Caco-2 (cell line): ENCODE results near the gene SPOCK1. TPM values are rescaled to one million over a fixed set of nuclear protein-coding genes. Genes with fewer than 3 reads are reported as not detected.

ENCODE experiments used
- BruUV-seq: library from RNA; stranded (reverse); fragments of 400-500 nt; replicated peaks from 2 replicates; lab custom pipeline; 2021; lab: Mats Ljungman, UMichigan
- CTCF ChIA-PET: fragments of 300-600 bp; sonication (Branson Sonifier 250); formaldehyde crosslinking; loops from one replicate; lab custom pipeline; 2022; ENCODE audit warnings: antibody characterized with exemption; lab: Charles Lee
- POLR2A ChIA-PET: fragments of 300-600 bp; sonication (Branson Sonifier 250); formaldehyde crosslinking; loops from one replicate; lab custom pipeline; 2022; ENCODE audit warnings: antibody characterized with exemption; lab: Charles Lee
- DNase-seq, 2 experiments: peaks; one replicate each; pipeline versions ENCODE4 v3.0.0 to v3.0.0-alpha.2; 2020 to 2022
- H3K27me3 ChIP-seq: replicated peaks from 2 replicates; pipeline ENCODE4 v1.6.0; 2011; ENCODE audit warnings: low read length; ENCODE audit not compliant: control insufficient read depth, insufficient read depth
- H3K36me3 ChIP-seq: 2 replicates; pipeline ENCODE4 v1.5.1; 2011; ENCODE audit warnings: low read length; ENCODE audit not compliant: control insufficient read depth, insufficient read depth
- H3K4me1 ChIP-seq: fragments of 250-450 bp; sonication (Bioruptor Pico); 2 replicates; pipeline ENCODE4 v1.5.1; 2020; ENCODE audit warnings: mild to moderate bottlenecking
- H3K4me3 ChIP-seq: 2 replicates; pipeline ENCODE4 v1.5.1; 2011; ENCODE audit warnings: low read depth, mild to moderate bottlenecking, control low read depth, low read length
- H3K9me3 ChIP-seq: fragments of 250-450 bp; sonication (Bioruptor Pico); 2 replicates; pipeline ENCODE4 v1.5.1; 2020; ENCODE audit warnings: mild to moderate bottlenecking, moderate library complexity
- H3K27ac Mint-ChIP-seq: one replicate; pipeline ENCODE4 v1.8.0; 2022; ENCODE audit warnings: mixed read lengths; ENCODE audit not compliant: unreplicated experiment
- H3K27me3 Mint-ChIP-seq: one replicate; pipeline ENCODE4 v1.8.0; 2022; ENCODE audit warnings: mixed read lengths; ENCODE audit not compliant: insufficient read depth, unreplicated experiment
- H3K36me3 Mint-ChIP-seq: one replicate; pipeline ENCODE4 v1.8.0; 2022; ENCODE audit warnings: mild to moderate bottlenecking, mixed read lengths; ENCODE audit not compliant: insufficient read depth, unreplicated experiment
- H3K4me1 Mint-ChIP-seq: one replicate; pipeline ENCODE4 v1.8.0; 2022; ENCODE audit warnings: low read depth, mixed read lengths; ENCODE audit not compliant: unreplicated experiment
- H3K4me3 Mint-ChIP-seq: one replicate; pipeline ENCODE4 v1.8.0; 2022; ENCODE audit warnings: mild to moderate bottlenecking, moderate library complexity, mixed read lengths; ENCODE audit not compliant: unreplicated experiment
- H3K9me3 Mint-ChIP-seq: one replicate; pipeline ENCODE4 v1.8.0; 2022; ENCODE audit warnings: mixed read lengths; ENCODE audit not compliant: unreplicated experiment
- CTCF ChIP-seq, 2 experiments: fragments of 200-600 bp in 1 of 2; IDR thresholded peaks; 1 replicate in 1 of 2; 2 replicates in 1 of 2; pipeline versions ENCODE4 v1.5.1 to v1.8.0; 2011 to 2022; ENCODE audit warnings: antibody characterized with exemption in 1 of 2, control low read depth in 1 of 2, inconsistent platforms in 1 of 2, low read depth in 1 of 2, low read length in 1 of 2, mild to moderate bottlenecking in 1 of 2, moderate library complexity in 1 of 2; ENCODE audit not compliant: insufficient read depth in 1 of 2, severe bottlenecking in 1 of 2, unreplicated experiment in 1 of 2
- intact Hi-C: fragments of 100-400 bp; cut with micrococcal nuclease; formaldehyde crosslinking; loops from one replicate; pipeline ENCODE4 v1.10.0; 2022; ENCODE audit not compliant: unreplicated experiment
- total RNA-seq: library from RNA; stranded (reverse); gene quantifications from 2 replicates; pipeline ENCODE4 v1.2.3, GENCODE V29; 2022

Gene SPOCK1
- total RNA-seq, 1 experiment from 2014 or later, result not detected

GRCh38 chr5:137407090-137407489 lies 92.0 kb downstream of the SPOCK1 start:
- intact Hi-C loops, result no loop called here
- H3K9me3 Mint-ChIP-seq, result no peaks in the 10 kb centered on the region
- H3K36me3 Mint-ChIP-seq, result no peaks in the 10 kb centered on the region
- H3K4me1 ChIP-seq, result no peaks in the 10 kb centered on the region
- POLR2A ChIA-PET, result no interaction called here
- CTCF ChIA-PET, result no interaction called here
- H3K4me3 Mint-ChIP-seq, result no peak overlapping the region
- no peak overlapping the region for H3K27ac Mint-ChIP-seq
- DNase-seq, result no peak
- TF ChIP-seq CTCF (IDR thresholded peaks at IDR 0.05; ENCODE audit: insufficient read depth in 1 of 2, low read depth in 1 of 2, low read length in 1 of 2, severe bottlenecking in 1 of 2, unreplicated experiment in 1 of 2), result no peak
- H3K4me3 ChIP-seq, result no peak overlapping the region
- no peaks in the 10 kb centered on the region for H3K9me3 ChIP-seq
- no peaks in the 10 kb centered on the region for H3K4me1 Mint-ChIP-seq
- BruUV-seq, result no TSS peak
- no peaks in the 10 kb centered on the region for H3K27me3 ChIP-seq
- H3K36me3 ChIP-seq, result no peaks in the 10 kb centered on the region
- H3K27me3 Mint-ChIP-seq, result peaks cover 9% of the 10 kb centered on the region

- Mint-ChIP-seq H3K4me3 (no peak overlapping the region), H3K9me3 (no peaks in the 10 kb centered on the region), H3K27me3 (peaks cover 9% of the 10 kb centered on the region), H3K36me3 (no peaks in the 10 kb centered on the region), H3K4me1 (no peaks in the 10 kb centered on the region), H3K27ac (no peak overlapping the region)
- H3K27me3 ChIP-seq, result no peaks in the 10 kb centered on the region
- CTCF ChIA-PET, result interaction anchor here (1.5 kb wide), 1 partner anchor 85 kb away, joined by 5 read pairs; no protein-coding TSS in a partner anchor
- no peaks in the 10 kb centered on the region for H3K9me3 ChIP-seq
- H3K4me1 ChIP-seq, result no peaks in the 10 kb centered on the region
- TF ChIP-seq CTCF (IDR thresholded peaks at IDR 0.05; ENCODE audit: insufficient read depth in 1 of 2, low read depth in 1 of 2, low read length in 1 of 2, severe bottlenecking in 1 of 2, unreplicated experiment in 1 of 2), result no peak
- POLR2A ChIA-PET, result no interaction called here
- H3K36me3 ChIP-seq, result no peaks in the 10 kb centered on the region
- no TSS peak for BruUV-seq
- H3K4me3 ChIP-seq, result no peak overlapping the region
- intact Hi-C loops, result no loop called here
- no peak for DNase-seq
Measured at GRCh38 chr5:137405393-137405792, 93.7 kb downstream of the SPOCK1 start.

GRCh38 chr5:137403869-137404268 lies 95.3 kb downstream of the SPOCK1 start:
- no peaks in the 10 kb centered on the region for H3K4me1 Mint-ChIP-seq
- Histone ChIP-seq H3K4me1 (no peaks in the 10 kb centered on the region), H3K36me3 (no peaks in the 10 kb centered on the region), H3K4me3 (no peak overlapping the region), H3K27me3 (no peaks in the 10 kb centered on the region), H3K9me3 (no peaks in the 10 kb centered on the region)
- POLR2A ChIA-PET, result no interaction called here
- H3K27ac Mint-ChIP-seq, result no peak overlapping the region
- no peak for DNase-seq
- no peak for TF ChIP-seq CTCF (IDR thresholded peaks at IDR 0.05; ENCODE audit: insufficient read depth in 1 of 2, low read depth in 1 of 2, low read length in 1 of 2, severe bottlenecking in 1 of 2, unreplicated experiment in 1 of 2)
- CTCF ChIA-PET, result no interaction called here
- H3K9me3 Mint-ChIP-seq, result no peaks in the 10 kb centered on the region
- intact Hi-C loops, result no loop called here
- BruUV-seq, result no TSS peak
- H3K36me3 Mint-ChIP-seq, result no peaks in the 10 kb centered on the region
- peaks cover 9% of the 10 kb centered on the region for H3K27me3 Mint-ChIP-seq
- H3K4me3 Mint-ChIP-seq, result no peak overlapping the region
